Endothelial cell of umbilical vein (primary cell): ENCODE measurements around the gene SMC1A. TPM values are rescaled to one million over a fixed set of nuclear protein-coding genes. Genes with fewer than 3 reads are reported as not detected.

Experiments
- BruUV-seq: library from RNA; stranded (reverse); fragments of 400-500 nt; replicated peaks from 2 replicates; lab custom pipeline; 2021; lab: Mats Ljungman, UMichigan
- CTCF ChIA-PET: fragments of 300-600, 350-600 bp; sonication (Branson Sonifier 250); formaldehyde crosslinking; loops from one replicate; lab custom pipeline; 2021; ENCODE audit warnings: antibody characterized with exemption, inconsistent platforms; lab: Charles Lee
- POLR2A ChIA-PET: fragments of 300-600, 350-600 bp; sonication (Branson Sonifier 250); formaldehyde crosslinking; loops from one replicate; lab custom pipeline; 2021; ENCODE audit warnings: antibody characterized with exemption, inconsistent platforms; lab: Charles Lee
- DNase-seq: peaks from one replicate; pipeline ENCODE4 v3.0.0-alpha.2; 2011; ENCODE audit warnings: low read depth, low spot score
- FAIRE-seq: peaks from 2 replicates; lab custom pipeline; 2011; peaks lifted over from hg19 to GRCh38; lab: Jason Lieb, UNC
- H2AFZ ChIP-seq: 2 replicates; pipeline ENCODE4 v1.6.0; 2012; ENCODE audit warnings: low read depth, low read length, control low read depth, inconsistent platforms
- H3K27ac ChIP-seq: 2 replicates; pipeline ENCODE4 v1.5.1; 2011; ENCODE audit warnings: low read depth, mild to moderate bottlenecking, control low read depth, low read length, moderate library complexity; ENCODE audit not compliant: insufficient read depth
- H3K27me3 ChIP-seq, 2 experiments: 2 replicates each; pipeline versions ENCODE4 v1.6.0 to v1.6.1; 2011; ENCODE audit warnings: low read length in 2 of 2, mixed read lengths in 1 of 2; ENCODE audit not compliant: control insufficient read depth in 2 of 2, insufficient read depth in 2 of 2
- H3K36me3 ChIP-seq, 2 experiments: 2 replicates in 1 of 2; 3 replicates in 1 of 2; pipeline ENCODE4 v1.5.1; 2011; ENCODE audit warnings: low read length in 2 of 2, mild to moderate bottlenecking in 1 of 2, moderate library complexity in 1 of 2; ENCODE audit not compliant: control insufficient read depth in 2 of 2, insufficient read depth in 2 of 2; ENCODE audit errors: extremely low read depth in 1 of 2
- H3K4me1 ChIP-seq: 3 replicates; pipeline ENCODE4 v1.5.1; 2011; ENCODE audit warnings: mild to moderate bottlenecking, low read length; ENCODE audit not compliant: control insufficient read depth, insufficient read depth; ENCODE audit errors: extremely low read depth
- H3K4me2 ChIP-seq: 2 replicates; pipeline ENCODE4 v1.6.1; 2011; ENCODE audit warnings: low read length, control low read depth, mixed read lengths; ENCODE audit not compliant: insufficient read depth
- H3K4me3 ChIP-seq, 3 experiments: fragments of 200-600 bp in 1 of 3; sonication (generic), shearing (Covaris generic) in 1 of 3; replicated peaks in 1 of 3; 2 replicates each; pipeline ENCODE4 v1.5.1; 2011 to 2016; ENCODE audit warnings: control low read depth in 3 of 3, low read length in 3 of 3, mild to moderate bottlenecking in 2 of 3, inconsistent platforms in 1 of 3, low read depth in 1 of 3, moderate library complexity in 1 of 3; ENCODE audit not compliant: insufficient read depth in 1 of 3
- H3K79me2 ChIP-seq: 2 replicates; pipeline ENCODE4 v1.6.0; 2012; ENCODE audit warnings: low read length, inconsistent platforms; ENCODE audit not compliant: control insufficient read depth, insufficient read depth
- H3K9ac ChIP-seq: replicated peaks from 2 replicates; pipeline ENCODE3; 2011; ENCODE audit warnings: low read length, control low read depth; ENCODE audit not compliant: insufficient read depth; ENCODE audit errors: extremely low read depth
- H3K9me1 ChIP-seq: replicated peaks from 3 replicates; pipeline ENCODE4 v1.6.0; 2011; ENCODE audit warnings: mild to moderate bottlenecking, low read length; ENCODE audit not compliant: control insufficient read depth, insufficient read depth; ENCODE audit errors: extremely low read depth
- H3K9me3 ChIP-seq: replicated peaks from 2 replicates; pipeline ENCODE4 v1.5.1; 2012; ENCODE audit warnings: low read length, inconsistent platforms; ENCODE audit not compliant: control insufficient read depth, insufficient read depth
- H4K20me1 ChIP-seq: replicated peaks from 2 replicates; pipeline ENCODE3; 2011; ENCODE audit warnings: mild to moderate bottlenecking, low read length; ENCODE audit not compliant: control insufficient read depth, insufficient read depth; ENCODE audit errors: extremely low read depth
- EZH2 ChIP-seq: IDR thresholded peaks from 2 replicates; pipeline ENCODE4 v1.6.1; 2012; ENCODE audit warnings: borderline replicate concordance, low read depth, mild to moderate bottlenecking, moderate library complexity, low read length, inconsistent platforms; ENCODE audit not compliant: severe bottlenecking
- FOS ChIP-seq: IDR thresholded peaks from 2 replicates; pipeline ENCODE4 v1.6.1; 2011; ENCODE audit warnings: mild to moderate bottlenecking, low read length, moderate library complexity, borderline replicate concordance; ENCODE audit not compliant: insufficient read depth
- GATA2 ChIP-seq: IDR thresholded peaks from 2 replicates; pipeline ENCODE4 v1.7.0; 2011; ENCODE audit warnings: low read depth, mild to moderate bottlenecking, moderate library complexity, mixed read lengths, low read length; ENCODE audit not compliant: insufficient read length, insufficient read depth
- JUN ChIP-seq: IDR thresholded peaks from 2 replicates; pipeline ENCODE4 v1.6.1; 2011; ENCODE audit warnings: borderline replicate concordance, low read depth; ENCODE audit not compliant: insufficient read length, insufficient read depth
- MYC ChIP-seq: IDR thresholded peaks from one replicate; pipeline ENCODE4 v1.6.1; 2011; ENCODE audit warnings: mild to moderate bottlenecking, low read depth, low read length
- POLR2A ChIP-seq: IDR thresholded peaks from 2 replicates; pipeline ENCODE4 v1.6.1; 2012; ENCODE audit warnings: low read depth, mild to moderate bottlenecking, control low read depth, low read length
- POLR2AphosphoS5 ChIP-seq: IDR thresholded peaks from 2 replicates; pipeline ENCODE4 v1.6.1; 2012; ENCODE audit warnings: low read depth, mild to moderate bottlenecking, control low read depth, low read length, moderate library complexity; ENCODE audit not compliant: insufficient read depth
- dilution Hi-C: fragments of 300-500 bp; cut with MboI; formaldehyde crosslinking; loops from one replicate; pipeline ENCODE4 v1.15.0; 2019; ENCODE audit warnings: low sequenced_read_pairs; ENCODE audit not compliant: extremely low pct_ligation_motif_present
- intact Hi-C: fragments of 100-400 bp; cut with micrococcal nuclease; formaldehyde crosslinking; loops from one replicate; pipeline ENCODE4 v1.10.0; 2022
- microRNA-seq: library from miRNA; unstranded; fragments of <30 nt; microRNA quantifications from one replicate; pipeline ENCODE4 v1.2.0, GENCODE V29; 2021; ENCODE audit warnings: borderline number of aligned reads, borderline replicate concordance
- polyA plus RNA-seq, 4 experiments: library from polyadenylated mRNA; depleted of rRNA in 3 of 4; stranded (reverse) in 3 of 4; unstranded in 1 of 4; fragments of >200 nt; gene quantifications; 2 replicates each; pipeline versions ENCODE4 v1.2.1 to v1.2.3, GENCODE V29; 2011 to 2012; ENCODE audit warnings: missing spikeins in 1 of 4
- small RNA-seq: library from RNA; depleted of rRNA; stranded (forward); fragments of <200 nt; gene quantifications from one replicate; pipeline ENCODE3, GENCODE V24; 2012; ENCODE audit warnings: low replicate concordance, low read depth; ENCODE audit not compliant: insufficient read depth, insufficient read length
- total RNA-seq: library from RNA; stranded (reverse); gene quantifications from 2 replicates; pipeline ENCODE4 v1.2.3, GENCODE V29; 2021
- TF ChIP-seq, protein P1 (sequence below): IDR thresholded peaks from 2 replicates; pipeline ENCODE4 v1.6.1; 2011; ENCODE audit not compliant: insufficient read depth, insufficient read length
- TF ChIP-seq, protein P2 (sequence below), 2 donors: IDR thresholded peaks; 1 replicate in 1 of 2; 2 replicates in 1 of 2; pipeline ENCODE4 v1.5.1; 2011; ENCODE audit warnings: low read length in 2 of 2, mild to moderate bottlenecking in 2 of 2, moderate library complexity in 2 of 2, control low read depth in 1 of 2, inconsistent platforms in 1 of 2, low read depth in 1 of 2; ENCODE audit not compliant: insufficient read depth in 1 of 2; ENCODE audit errors: extremely low read depth in 1 of 2

The SMC1A gene
- total and polyA plus RNA-seq, 2 donors (not counting 3 experiments of a cell fraction or from before 2014, with no cell fraction given) = 15.4 to 75.9 TPM

DNA sequence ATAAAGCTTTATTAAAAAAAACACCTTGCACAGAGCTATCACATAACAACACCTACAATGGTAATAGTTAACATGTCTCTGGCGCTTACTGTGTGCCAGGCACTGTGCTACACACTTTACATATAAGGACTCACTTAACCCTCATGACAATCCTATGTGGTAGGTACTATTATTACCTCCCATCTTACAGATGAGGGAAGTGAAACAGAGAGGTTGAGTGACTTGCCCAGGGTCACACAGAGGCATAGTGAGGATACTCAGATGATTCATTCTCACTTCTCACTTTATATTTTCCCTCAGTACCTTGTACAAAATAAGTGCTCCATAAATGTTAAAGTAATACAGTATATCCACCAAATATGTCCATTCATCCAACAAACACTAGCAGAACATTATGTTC is 97.7 kb downstream of the SMC1A start:
- ChIA-PET POLR2A (no interaction called here), CTCF (no interaction called here)
- TF ChIP-seq JUN (no peak), POLR2A (no peak), MYC (no peak), POLR2AphosphoS5 (no peak), GATA2 (no peak), EZH2 (no peak), FOS (no peak)
- TF ChIP-seq, protein P1, sequence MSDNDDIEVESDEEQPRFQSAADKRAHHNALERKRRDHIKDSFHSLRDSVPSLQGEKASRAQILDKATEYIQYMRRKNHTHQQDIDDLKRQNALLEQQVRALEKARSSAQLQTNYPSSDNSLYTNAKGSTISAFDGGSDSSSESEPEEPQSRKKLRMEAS = no peak
- TF ChIP-seq, protein P2, sequence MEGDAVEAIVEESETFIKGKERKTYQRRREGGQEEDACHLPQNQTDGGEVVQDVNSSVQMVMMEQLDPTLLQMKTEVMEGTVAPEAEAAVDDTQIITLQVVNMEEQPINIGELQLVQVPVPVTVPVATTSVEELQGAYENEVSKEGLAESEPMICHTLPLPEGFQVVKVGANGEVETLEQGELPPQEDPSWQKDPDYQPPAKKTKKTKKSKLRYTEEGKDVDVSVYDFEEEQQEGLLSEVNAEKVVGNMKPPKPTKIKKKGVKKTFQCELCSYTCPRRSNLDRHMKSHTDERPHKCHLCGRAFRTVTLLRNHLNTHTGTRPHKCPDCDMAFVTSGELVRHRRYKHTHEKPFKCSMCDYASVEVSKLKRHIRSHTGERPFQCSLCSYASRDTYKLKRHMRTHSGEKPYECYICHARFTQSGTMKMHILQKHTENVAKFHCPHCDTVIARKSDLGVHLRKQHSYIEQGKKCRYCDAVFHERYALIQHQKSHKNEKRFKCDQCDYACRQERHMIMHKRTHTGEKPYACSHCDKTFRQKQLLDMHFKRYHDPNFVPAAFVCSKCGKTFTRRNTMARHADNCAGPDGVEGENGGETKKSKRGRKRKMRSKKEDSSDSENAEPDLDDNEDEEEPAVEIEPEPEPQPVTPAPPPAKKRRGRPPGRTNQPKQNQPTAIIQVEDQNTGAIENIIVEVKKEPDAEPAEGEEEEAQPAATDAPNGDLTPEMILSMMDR (IDR thresholded peaks at IDR 0.05; ENCODE audit: extremely low read depth in 1 of 2, insufficient read depth in 1 of 2, low read depth in 1 of 2, low read length in 2 of 2) = no peak
- H3K27ac ChIP-seq = no peak overlapping the region
- H3K9me1 ChIP-seq = no peaks in the 10 kb centered on the region
- no peak for DNase-seq
- H3K9ac ChIP-seq = no peak overlapping the region
- intact Hi-C loops = no loop called here
- H3K79me2 ChIP-seq = no peaks in the 10 kb centered on the region
- FAIRE-seq = no peak
- no TSS peak for BruUV-seq
- peaks cover 32 to 36% of the 10 kb centered on the region in 2 experiments for H3K27me3 ChIP-seq
- H3K4me3 ChIP-seq = no peak overlapping the region
- no peaks in the 10 kb centered on the region for H3K9me3 ChIP-seq
- no peaks in the 10 kb centered on the region for H3K36me3 ChIP-seq
- no peak overlapping the region for H2AFZ ChIP-seq
- H4K20me1 ChIP-seq = no peaks in the 10 kb centered on the region
- peaks cover 21% of the 10 kb centered on the region for H3K4me1 ChIP-seq
- dilution Hi-C loops = no loop called here
- no peak overlapping the region for H3K4me2 ChIP-seq

Small RNA genes lying within 50 kb of the gene (microRNA-seq; reads per million reads assigned to microRNA genes)
- not detected for gene MIR6857

Small RNA genes lying within 50 kb of the gene (small RNA-seq; reads per million reads assigned to genes)
- gene AC245102.2 (not detected), gene MIR6857 (not detected), gene RF00019 (not detected), gene VTRNA3-1P (not detected)

Other genes starting within 250 kb of the SMC1A start
- 77.8 and 78.7 TPM in 2 replicates for gene KDM5C, start 197.4 kb downstream of the SMC1A start, total RNA-seq
- 44.7 and 45.9 TPM in 2 replicates for gene KDM5C, start 197.4 kb downstream of the SMC1A start, polyA plus RNA-seq
- gene IQSEC2, start 141.1 kb downstream of the SMC1A start, total RNA-seq = 9.4 and 9.9 TPM in 2 replicates
- 5.4 and 6.7 TPM in 2 replicates for gene IQSEC2, start 141.1 kb downstream of the SMC1A start, polyA plus RNA-seq
- 0.42 and 0.86 TPM in 2 replicates for gene RIBC1, start 219 bp upstream of the SMC1A start, total RNA-seq
- gene RIBC1, start 219 bp upstream of the SMC1A start, polyA plus RNA-seq = 0.23 TPM in 1 of 2 replicates, not detected in the other
- gene HSD17B10, start 11.7 kb upstream of the SMC1A start, total RNA-seq = 81.4 and 82.3 TPM in 2 replicates
- gene HSD17B10, start 11.7 kb upstream of the SMC1A start, polyA plus RNA-seq = 163 and 171 TPM in 2 replicates